Sigmoid colon (tissue), 3 donors: ENCODE measurements around the gene MITF.

Experiments
- POLR2A ChIP-seq, 2 donors: fragments of 450-650 bp; IDR thresholded peaks; one replicate each; pipeline ENCODE4 v1.6.1; 2016; ENCODE audit warnings: antibody characterized with exemption in 2 of 2, mild to moderate bottlenecking in 2 of 2, moderate library complexity in 2 of 2
- TF ChIP-seq, protein P1 (sequence below), 4 experiments: fragments of 450-650 bp in 3 of 4; fragments of 200-600 bp in 1 of 4; IDR thresholded peaks; one replicate each; pipeline ENCODE4 v1.5.1; 2016 to 2019; ENCODE audit warnings: antibody characterized with exemption in 4 of 4, mild to moderate bottlenecking in 3 of 4, moderate library complexity in 2 of 4

GRCh38 chr3:69896095-69896494, 156.8 kb downstream of the MITF start:
- TF ChIP-seq, protein P1, sequence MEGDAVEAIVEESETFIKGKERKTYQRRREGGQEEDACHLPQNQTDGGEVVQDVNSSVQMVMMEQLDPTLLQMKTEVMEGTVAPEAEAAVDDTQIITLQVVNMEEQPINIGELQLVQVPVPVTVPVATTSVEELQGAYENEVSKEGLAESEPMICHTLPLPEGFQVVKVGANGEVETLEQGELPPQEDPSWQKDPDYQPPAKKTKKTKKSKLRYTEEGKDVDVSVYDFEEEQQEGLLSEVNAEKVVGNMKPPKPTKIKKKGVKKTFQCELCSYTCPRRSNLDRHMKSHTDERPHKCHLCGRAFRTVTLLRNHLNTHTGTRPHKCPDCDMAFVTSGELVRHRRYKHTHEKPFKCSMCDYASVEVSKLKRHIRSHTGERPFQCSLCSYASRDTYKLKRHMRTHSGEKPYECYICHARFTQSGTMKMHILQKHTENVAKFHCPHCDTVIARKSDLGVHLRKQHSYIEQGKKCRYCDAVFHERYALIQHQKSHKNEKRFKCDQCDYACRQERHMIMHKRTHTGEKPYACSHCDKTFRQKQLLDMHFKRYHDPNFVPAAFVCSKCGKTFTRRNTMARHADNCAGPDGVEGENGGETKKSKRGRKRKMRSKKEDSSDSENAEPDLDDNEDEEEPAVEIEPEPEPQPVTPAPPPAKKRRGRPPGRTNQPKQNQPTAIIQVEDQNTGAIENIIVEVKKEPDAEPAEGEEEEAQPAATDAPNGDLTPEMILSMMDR (IDR thresholded peaks at IDR 0.05), result no peak
- TF ChIP-seq POLR2A (IDR thresholded peaks at IDR 0.05), result no peak
